Stimulated activated CD4-positive, alpha-beta T cell treated with anti-CD3 and anti-CD28 coated beads, Interleukin-12 subunit alpha, Interleukin-12 subunit beta, amount 100 ng/mL, for 24 hours (primary cell): ENCODE measurements around the gene SMURF2.
A peak's percentile ranks its signal among the peaks of the same experiment; 100 is the strongest.

Experiments
- DNase-seq, 2 experiments: peaks; one replicate each; pipeline ENCODE4 v3.0.0-alpha.2; 2020; ENCODE audit warnings: low read depth in 2 of 2

Gene SMURF2

DNA sequence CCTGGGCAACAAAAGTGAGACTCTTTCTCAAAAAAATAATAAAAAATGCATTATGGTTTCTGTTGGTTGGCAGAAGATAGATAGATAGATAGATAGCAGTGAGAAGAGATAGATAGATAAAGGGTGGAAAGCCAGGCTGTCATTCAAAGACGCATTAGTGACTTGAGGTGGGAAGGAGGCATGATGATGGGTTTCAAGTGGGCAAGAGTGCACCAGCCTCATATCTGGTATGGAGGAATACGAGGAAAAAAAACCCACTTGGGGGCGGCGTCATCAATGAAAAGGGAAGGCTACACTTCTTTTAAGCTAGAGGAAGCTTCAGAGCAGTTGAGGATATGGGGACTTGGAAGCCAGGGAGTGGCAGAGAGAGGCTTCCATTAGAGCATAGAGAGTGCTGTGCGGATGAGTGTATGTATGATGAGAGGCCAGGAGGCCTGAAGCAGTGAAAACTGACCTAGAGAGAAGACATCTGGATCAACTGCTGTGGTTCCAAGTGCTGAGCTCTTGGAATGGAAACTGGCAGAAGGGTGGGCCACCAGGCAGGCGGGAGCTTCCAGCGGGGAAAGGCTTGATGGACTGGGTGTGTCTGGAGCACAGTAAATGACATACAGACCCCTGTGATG is 123.5 kb downstream of the SMURF2 start:
- no peak for DNase-seq

GRCh38 chr17:64537488-64537887 is 124.6 kb downstream of the SMURF2 start:
- DNase-seq: no peak

DNA sequence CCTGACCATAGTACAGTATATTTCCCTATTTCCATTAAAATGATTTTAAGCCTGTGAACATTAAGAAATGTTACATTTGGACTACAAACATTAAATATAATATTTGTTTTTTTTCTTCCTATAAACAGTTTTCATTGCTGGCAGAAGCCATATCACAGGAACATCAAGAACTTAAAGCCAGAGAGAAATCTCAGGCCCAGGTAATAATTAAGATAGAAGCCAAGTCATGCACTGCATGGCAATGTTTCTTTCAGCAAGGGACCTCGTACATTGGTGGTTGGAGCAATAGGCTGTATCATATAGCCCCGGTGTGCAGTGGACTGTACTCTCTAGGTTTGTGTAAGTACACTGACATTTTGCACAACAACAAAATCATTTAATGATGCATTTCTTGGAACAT is 125.2 kb downstream of the SMURF2 start:
- no peak for DNase-seq

GRCh38 chr17:64535357-64535756 is 126.8 kb downstream of the SMURF2 start:
- DNase-seq: no peak

DNA sequence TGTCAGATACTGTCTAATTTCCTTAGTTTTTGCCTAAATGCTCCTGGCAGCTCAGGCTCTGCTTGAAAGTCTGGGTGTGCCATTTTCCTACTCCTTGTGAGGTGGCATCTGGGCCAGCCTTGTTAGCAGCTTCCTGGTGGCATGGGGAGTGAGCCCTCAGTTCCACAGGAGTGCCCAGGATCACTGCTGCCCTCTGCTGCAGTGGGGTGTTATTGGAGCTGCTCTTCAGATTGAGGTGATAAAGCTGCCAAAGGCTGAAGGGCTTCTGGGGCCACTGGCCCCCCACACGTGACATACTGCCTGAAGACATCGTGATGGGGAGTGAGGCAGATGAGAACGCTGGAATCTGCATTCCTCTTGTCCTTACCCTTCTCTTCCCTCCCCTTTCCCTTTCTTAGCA is 127.9 kb downstream of the SMURF2 start:
- DNase-seq: no peak

DNA sequence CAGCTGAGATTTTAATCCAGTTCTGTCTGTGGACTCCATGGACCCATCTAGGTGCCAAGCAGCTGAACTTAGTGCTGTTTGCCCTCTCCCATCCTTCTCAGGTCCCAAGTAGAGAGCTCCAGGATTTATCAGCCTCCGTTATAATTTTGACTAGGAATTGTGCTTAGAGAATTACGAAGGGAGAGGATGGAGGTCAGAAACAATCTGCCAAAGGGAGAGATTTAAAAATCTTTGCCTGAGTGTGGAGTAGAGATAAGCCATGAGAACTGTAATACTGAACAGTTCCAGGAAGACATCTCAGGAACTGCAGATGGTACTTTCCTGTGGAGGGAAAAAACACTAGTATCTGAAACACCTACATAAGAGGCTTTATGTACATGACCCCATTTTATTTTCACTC is 128.3 kb downstream of the SMURF2 start:
- DNase-seq: no peak

DNA sequence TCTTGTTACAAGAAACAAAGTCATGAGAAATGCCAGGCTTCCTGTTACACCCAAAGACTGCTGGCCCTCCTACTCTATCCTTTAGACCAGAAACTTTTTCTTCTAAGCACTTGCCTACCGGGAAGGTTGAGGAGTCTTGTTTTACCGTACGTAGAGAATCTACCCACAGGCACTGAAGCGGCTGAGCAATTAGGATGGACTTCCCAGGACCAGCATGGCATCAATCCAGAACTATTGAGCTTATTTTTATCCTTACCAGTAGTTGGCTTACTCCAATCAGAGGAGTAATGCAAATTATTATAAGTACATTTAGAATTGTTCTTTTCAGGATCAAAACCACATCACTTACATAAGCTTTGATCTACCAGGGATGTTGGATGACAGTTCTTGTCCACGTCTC is 129.7 kb downstream of the SMURF2 start:
- DNase-seq: no peak

DNA sequence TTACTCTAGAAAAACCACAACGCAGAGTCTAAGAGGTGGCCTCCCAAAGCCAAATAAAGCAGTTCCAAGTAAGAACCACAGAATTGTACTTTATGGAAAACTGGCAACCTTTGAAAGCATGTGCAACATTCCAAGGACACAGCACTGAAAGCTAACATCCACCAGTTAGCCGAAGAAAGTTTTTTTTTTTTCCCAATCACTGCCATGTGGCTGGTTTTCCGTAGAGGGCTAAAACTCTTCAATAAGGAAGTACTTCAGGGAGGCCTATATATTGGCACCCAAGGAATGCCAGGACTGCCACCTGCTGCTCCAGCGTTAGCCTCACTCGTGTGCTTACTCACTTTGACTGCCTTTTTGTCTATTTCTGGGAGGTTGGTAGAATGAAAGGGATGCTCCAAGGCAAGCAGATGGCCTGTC is 130.1 kb downstream of the SMURF2 start:
- DNase-seq: no peak

GRCh38 chr17:64529221-64529620 is 132.9 kb downstream of the SMURF2 start:
- no peak for DNase-seq

DNA sequence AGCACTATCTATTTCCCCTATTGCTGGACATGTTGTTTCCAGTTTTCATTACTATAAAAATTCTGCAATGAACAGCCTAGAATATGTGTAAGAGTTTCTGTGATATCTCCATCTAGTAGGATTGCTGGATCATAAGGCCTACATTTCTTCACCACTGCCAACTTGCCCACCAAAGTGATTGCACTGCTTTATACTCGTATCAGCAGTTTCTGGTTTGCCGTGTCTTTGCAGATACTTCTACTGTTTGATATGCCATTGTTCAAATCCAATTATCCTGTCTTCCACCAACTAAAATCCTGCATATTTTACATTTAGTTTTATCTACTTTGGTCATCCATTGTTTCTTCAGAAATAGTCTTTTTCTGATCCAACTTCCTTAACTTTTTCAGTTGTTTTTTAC is 134.2 kb downstream of the SMURF2 start:
- no peak for DNase-seq

GRCh38 chr17:64520359-64520758 is 141.7 kb downstream of the SMURF2 start:
- DNase-seq: no peak

DNA sequence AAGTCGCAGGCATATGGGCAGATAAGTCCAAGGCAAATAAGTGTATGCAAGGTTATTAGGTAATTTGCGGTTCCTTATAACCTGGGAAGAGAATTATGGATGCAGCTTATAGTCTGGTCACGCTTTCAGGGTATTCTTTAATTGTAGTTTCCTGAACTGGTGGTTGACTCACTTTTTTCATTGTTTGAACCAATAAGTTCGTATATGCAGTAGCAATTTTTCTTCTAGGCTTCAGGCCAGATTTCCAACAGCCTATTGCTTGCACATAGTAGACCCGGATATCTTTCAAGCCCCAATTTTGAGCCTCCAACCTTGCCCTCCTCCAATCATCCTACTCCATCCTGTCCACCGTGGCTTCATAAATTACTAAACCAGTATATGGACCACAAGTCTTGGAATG is 142.5 kb downstream of the SMURF2 start:
- DNase-seq: no peak

- DNase-seq: no peak
These were observed 146.3 kb downstream of the SMURF2 start for GRCh38 chr17:64515829-64516228.

- no peak for DNase-seq
These were observed 146.7 kb downstream of the SMURF2 start for GRCh38 chr17:64515419-64515818.

DNA sequence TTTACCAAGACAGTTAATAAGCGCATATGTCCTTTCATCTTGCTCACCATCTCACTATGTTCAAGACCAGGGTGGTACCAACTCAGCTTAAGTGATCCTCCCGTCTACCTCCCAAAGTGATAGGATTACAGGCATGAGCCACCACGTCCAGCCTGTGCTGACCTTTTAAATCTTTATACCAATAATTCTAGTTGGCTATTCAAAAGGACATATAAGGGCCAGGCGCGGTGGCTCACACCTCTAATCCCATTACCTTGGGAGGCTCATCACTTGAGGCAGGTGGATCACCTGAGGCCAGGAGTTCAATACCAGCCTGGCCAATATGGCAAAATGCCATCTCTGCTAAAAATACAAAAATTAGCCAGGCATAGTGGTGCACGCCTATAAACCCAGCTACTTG is 152.9 kb downstream of the SMURF2 start:
- DNase-seq: no peak

DNA sequence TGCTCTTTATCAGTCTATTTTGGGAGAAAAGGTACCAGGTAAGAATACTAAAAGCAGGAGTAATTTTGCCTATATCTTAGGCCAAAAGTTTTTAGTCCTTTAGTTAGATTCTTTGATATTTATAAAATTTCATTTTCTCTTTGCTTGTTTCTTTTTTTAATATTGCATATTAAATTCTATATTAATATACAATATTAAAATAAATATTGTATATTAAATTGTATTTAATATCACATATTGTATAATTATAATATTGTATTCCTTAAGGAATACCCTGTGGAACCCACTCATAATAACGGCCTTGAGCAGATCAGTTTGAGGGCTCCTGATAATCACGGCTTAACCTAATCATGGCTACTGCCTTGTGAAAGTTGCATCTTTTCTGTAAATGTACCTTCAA is 153.4 kb downstream of the SMURF2 start:
- DNase-seq: no peak

DNA sequence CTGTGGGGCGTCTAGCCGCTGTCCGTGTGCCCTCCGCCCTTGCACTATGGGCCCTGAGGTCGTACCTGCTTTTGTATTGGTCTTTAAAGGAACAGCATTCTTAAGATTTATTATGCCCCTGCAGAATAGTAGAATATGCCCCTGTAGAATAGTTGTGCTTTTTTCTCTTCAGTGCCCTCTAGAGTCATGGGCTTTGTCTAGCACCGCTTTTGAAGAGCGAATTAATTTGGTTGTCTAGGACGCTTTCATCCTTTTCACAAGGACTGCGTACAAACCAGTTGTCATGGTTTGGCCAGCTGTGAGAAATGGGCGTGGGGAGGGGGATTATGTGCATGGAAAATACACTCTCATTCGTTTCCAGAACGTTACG is 154.7 kb downstream of the SMURF2 start:
- DNase-seq: peak in 1 of 2 experiments; percentile 8

GRCh38 chr17:64506576-64507412 is 155.3 kb downstream of the SMURF2 start, which contains the start of gene CEP95:
Gene CEP95 (plus strand): TSS chr17:64506977. CDS start chr17:64507098, 121 bp downstream.
- DNase-seq: peak; percentile 91 to 95

DNA sequence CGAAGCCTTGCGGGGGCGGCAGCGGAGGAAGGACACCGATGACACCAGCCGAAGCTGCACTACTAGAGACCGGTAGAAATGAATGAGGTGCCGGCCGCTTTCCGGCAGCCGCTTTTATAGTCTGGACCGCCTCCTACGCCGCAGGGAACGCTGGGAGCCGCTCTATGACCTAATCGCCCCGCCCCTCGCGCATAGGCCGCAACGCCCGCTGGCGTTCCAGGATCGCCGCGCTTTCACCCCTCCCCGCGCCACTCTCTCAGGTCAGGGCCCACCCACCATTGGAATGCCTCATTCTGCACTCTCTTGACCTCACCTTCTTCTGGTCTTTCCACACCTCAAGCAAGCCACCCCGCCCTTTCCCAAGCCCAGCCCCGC is 155.9 kb downstream of the SMURF2 start, which contains the start of gene DDX5:
TSS of gene DDX5 (minus strand) at position 89 of the 375 bp plus-strand sequence. CDS start 170 bp downstream, outside the sequence.
- peak; percentile 96 to 97 for DNase-seq

DNA sequence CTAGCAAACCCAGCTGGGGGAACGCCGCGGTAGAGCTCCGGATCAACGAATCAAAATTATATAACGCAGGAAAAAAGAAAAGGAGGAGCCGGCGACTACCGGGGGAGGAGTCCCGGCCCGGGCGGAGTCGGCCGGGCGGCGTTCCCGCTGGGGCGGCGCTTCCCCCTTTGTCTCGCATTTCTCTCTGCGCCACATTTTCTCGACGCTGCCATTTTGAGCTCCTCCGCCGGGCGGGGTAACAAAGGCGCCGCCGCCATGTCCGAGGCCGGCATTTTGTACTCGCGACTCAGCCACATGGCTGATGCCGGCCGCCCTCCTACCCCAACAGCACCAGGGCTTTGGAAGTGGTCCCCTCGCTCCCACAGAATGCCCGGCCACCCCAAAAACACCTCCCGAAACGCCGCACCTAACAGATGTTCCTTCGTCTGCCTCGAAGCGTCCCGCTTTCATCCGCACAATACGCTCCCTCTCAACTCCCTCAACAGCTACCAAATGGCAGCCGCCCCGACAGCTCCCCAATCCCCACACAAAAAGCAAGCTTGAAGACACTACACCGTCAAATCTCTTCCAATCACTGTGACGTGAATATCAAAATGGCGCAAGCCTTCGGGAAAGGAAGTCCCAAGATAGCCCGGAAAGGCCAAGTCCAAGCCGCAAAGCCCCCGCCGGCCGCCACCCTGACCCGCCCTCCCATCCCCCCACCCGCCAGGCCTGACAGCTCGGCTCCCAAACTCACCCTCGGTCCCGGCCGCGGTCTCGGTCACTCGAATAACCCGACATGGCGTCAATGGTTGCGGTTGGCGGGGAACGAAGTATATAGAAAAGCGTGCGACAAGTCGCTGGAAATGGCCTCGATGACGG is 156.5 kb downstream of the SMURF2 start:
- DNase-seq: peak; percentile 67 to 74

- no peak for DNase-seq
These were observed 157.3 kb downstream of the SMURF2 start for GRCh38 chr17:64504769-64505339.
